VCaP (cell line): ENCODE results near the gene UEVLD.

Source experiments
- H3K27ac ChIP-seq: fragments of 450-650 bp; 2 replicates; pipeline ENCODE4 v1.5.1; 2017
- TF ChIP-seq, protein P1 (sequence below): fragments of 450-650 bp; conservative IDR thresholded peaks from 2 replicates; pipeline ENCODE4 v1.5.1; 2017; ENCODE audit warnings: mild to moderate bottlenecking, moderate library complexity

UEVLD gene

DNA sequence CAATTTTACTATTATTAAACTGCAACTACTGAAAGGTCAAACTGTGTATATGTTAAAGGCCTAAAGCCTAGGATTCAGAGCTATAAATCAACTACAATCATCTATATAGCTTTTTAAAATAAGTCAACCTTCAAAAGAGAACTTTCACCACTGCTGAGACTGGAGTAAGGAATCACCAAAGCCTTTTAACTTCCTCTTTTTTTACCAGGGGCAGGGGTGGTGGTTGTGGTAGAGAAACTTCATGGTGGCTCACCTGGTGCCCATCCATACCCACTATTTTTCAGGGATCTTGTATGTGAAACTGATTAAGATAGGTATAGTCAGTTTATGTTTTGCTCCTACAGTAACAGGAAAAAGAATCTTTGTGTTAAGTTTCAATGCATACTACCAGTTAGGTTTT lies 93.3 kb downstream of the UEVLD start:
- TF ChIP-seq, protein P1, sequence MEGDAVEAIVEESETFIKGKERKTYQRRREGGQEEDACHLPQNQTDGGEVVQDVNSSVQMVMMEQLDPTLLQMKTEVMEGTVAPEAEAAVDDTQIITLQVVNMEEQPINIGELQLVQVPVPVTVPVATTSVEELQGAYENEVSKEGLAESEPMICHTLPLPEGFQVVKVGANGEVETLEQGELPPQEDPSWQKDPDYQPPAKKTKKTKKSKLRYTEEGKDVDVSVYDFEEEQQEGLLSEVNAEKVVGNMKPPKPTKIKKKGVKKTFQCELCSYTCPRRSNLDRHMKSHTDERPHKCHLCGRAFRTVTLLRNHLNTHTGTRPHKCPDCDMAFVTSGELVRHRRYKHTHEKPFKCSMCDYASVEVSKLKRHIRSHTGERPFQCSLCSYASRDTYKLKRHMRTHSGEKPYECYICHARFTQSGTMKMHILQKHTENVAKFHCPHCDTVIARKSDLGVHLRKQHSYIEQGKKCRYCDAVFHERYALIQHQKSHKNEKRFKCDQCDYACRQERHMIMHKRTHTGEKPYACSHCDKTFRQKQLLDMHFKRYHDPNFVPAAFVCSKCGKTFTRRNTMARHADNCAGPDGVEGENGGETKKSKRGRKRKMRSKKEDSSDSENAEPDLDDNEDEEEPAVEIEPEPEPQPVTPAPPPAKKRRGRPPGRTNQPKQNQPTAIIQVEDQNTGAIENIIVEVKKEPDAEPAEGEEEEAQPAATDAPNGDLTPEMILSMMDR, result no peak
- no peak overlapping the region for H3K27ac ChIP-seq

DNA sequence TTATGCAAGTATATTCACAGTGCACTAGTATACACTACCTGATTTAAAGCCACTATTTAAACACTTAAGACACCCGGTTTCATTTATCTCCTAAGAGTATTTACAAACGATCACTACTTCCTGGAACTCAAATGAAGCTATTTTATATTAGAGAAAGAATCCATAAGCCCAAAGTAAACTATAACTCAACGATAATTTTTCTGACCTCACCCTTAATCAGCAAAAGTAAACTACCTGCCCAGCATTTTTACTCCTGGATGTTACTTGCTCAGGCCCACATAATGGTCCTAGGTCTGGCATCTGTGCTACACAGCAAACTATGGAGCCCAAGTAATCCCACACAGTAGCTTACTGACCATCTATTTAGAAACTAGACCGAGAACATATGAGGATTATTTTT lies 95.2 kb downstream of the UEVLD start:
- TF ChIP-seq, protein P1, result no peak
- no peak overlapping the region for H3K27ac ChIP-seq

GRCh38 chr11:18492888-18493287 lies 95.6 kb downstream of the UEVLD start:
- H3K27ac ChIP-seq, result no peak overlapping the region
- TF ChIP-seq, protein P1, result no peak

- TF ChIP-seq, protein P1, result no peak
- no peak overlapping the region for H3K27ac ChIP-seq
These were observed 96.6 kb downstream of the UEVLD start for GRCh38 chr11:18491924-18492323.

GRCh38 chr11:18490736-18491485 lies 97.6 kb downstream of the UEVLD start:
- no peak overlapping the region for H3K27ac ChIP-seq
- TF ChIP-seq, protein P1, result no peak

DNA sequence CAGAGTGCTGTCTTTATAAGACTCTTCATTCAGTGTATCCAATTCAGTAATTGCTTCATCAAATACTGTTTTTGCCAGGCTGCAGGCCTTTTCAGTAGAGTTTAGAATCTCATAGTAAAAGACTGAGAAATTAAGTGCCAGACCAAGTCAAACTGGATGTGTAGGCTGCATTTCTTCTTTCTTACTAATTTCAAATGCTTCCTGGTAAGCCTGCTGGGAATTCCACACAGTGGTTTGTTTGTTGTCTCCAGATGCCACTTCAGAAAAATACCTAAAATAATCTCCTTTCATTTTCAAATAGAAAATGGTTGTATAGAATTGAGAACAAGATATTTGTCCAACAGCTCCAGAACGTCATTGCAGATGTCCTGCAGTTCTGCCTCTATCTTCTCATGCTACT lies 98.2 kb downstream of the UEVLD start:
- H3K27ac ChIP-seq, result no peak overlapping the region

GRCh38 chr11:18485913-18486528 lies 102.5 kb downstream of the UEVLD start:
- no peak overlapping the region for H3K27ac ChIP-seq
- TF ChIP-seq, protein P1, result no peak

More for the DNA sequence above, 98.2 kb downstream of the UEVLD start:
- TF ChIP-seq, protein P1, result no peak
